Nephron progenitor cell (in vitro differentiated cells): ENCODE measurements around the gene SPATA33.

Experiments
- DNase-seq: peaks from one replicate; pipeline ENCODE4 v3.0.0; 2021
- H3K27ac Mint-ChIP-seq: 2 replicates; pipeline ENCODE4 v1.8.0; 2021; ENCODE audit warnings: mild to moderate bottlenecking, moderate library complexity, mixed read lengths
- H3K27me3 Mint-ChIP-seq: 2 replicates; pipeline ENCODE4 v1.8.0; 2021; ENCODE audit warnings: mild to moderate bottlenecking, low read depth, mixed read lengths; ENCODE audit not compliant: poor library complexity
- H3K36me3 Mint-ChIP-seq: 2 replicates; pipeline ENCODE4 v1.8.0; 2021; ENCODE audit warnings: low read depth, mixed read lengths
- H3K4me1 Mint-ChIP-seq: 2 replicates; pipeline ENCODE4 v1.8.0; 2021; ENCODE audit warnings: mixed read lengths
- H3K4me3 Mint-ChIP-seq: 2 replicates; pipeline ENCODE4 v1.8.0; 2021; ENCODE audit warnings: mild to moderate bottlenecking, moderate library complexity, mixed read lengths
- H3K9me3 Mint-ChIP-seq: 2 replicates; pipeline ENCODE4 v1.8.0; 2021; ENCODE audit warnings: mild to moderate bottlenecking, moderate library complexity, mixed read lengths
- CTCF ChIP-seq: fragments of 200-600 bp; sonication (generic); IDR thresholded peaks from 2 replicates; pipeline ENCODE4 v1.5.0; 2021; ENCODE audit warnings: antibody characterized with exemption

The SPATA33 gene

GRCh38 chr16:89618109-89618998 is 39.3 kb upstream of the SPATA33 start:
- DNase-seq, result no peak
- no peak for TF ChIP-seq CTCF
- Mint-ChIP-seq H3K9me3 (no peaks in the 10 kb centered on the region), H3K4me3 (no peak overlapping the region), H3K27ac (no peak overlapping the region), H3K4me1 (peaks cover 53% of the 10 kb centered on the region), H3K27me3 (peaks cover 21% of the 10 kb centered on the region), H3K36me3 (no peaks in the 10 kb centered on the region)

DNA sequence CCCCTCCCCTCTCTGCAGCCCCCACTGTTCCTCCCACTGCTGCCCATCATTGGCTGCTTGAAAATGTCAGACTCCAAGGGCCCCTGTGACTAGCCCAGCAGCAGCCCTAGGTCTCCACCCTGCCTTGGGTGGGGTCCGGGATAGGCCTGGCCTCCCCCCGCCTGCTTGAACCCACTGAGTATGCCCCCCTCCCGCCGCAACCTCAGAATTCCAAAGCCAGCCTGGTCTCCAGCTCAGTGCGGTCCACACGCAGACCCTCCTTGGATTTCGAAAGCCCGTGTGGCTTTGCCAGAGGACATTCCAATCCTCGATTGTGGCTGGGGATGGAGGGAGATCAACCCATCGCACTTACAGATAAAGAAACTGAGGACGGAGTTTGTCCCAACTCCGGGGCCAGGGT is 37.8 kb upstream of the SPATA33 start:
- TF ChIP-seq CTCF, result no peak
- peaks cover 64% of the 10 kb centered on the region for H3K4me1 Mint-ChIP-seq
- no peaks in the 10 kb centered on the region for H3K36me3 Mint-ChIP-seq
- H3K4me3 Mint-ChIP-seq, result no peak overlapping the region
- H3K9me3 Mint-ChIP-seq, result no peaks in the 10 kb centered on the region
- peaks cover 36% of the 10 kb centered on the region for H3K27me3 Mint-ChIP-seq
- no peak overlapping the region for H3K27ac Mint-ChIP-seq
- DNase-seq, result no peak

GRCh38 chr16:89620406-89620841 is 37.2 kb upstream of the SPATA33 start:
- Mint-ChIP-seq H3K27me3 (peaks cover 40% of the 10 kb centered on the region), H3K9me3 (no peaks in the 10 kb centered on the region), H3K4me1 (peaks cover 68% of the 10 kb centered on the region), H3K27ac (no peak overlapping the region), H3K36me3 (no peaks in the 10 kb centered on the region), H3K4me3 (no peak overlapping the region)
- no peak for TF ChIP-seq CTCF
- no peak for DNase-seq

DNA sequence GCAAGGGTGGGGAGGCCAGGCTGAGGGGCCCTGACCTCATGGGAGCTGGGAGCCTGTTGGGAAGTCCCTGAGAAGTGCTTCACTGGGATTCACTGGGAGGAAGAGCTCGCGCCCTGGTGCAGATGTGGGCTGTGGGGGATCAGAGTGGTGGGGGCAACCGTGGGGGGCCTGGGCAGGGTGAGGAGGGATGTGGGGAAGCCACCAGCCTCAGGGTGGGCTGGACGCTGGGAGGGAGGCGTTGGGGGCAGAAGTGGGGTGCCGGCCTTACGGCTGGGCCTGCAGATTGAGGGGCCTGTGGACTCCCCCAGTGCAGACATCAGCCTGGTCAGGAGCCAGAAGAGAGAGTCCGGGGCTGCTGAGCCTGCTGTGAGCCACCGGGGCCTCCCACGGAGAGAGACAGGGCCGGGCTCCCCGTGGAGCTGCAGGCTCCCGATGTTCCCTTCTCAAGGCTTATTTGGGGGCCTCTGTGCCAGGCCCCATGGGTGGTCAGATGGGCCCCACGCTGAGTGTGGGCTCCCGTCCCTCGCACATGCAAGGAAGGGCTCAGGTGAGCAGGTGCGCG is 36.4 kb upstream of the SPATA33 start:
- no peaks in the 10 kb centered on the region for H3K36me3 Mint-ChIP-seq
- peaks cover 46% of the 10 kb centered on the region for H3K27me3 Mint-ChIP-seq
- H3K27ac Mint-ChIP-seq, result no peak overlapping the region
- TF ChIP-seq CTCF, result no peak
- no peak for DNase-seq
- H3K4me1 Mint-ChIP-seq, result peaks cover 70% of the 10 kb centered on the region
- H3K9me3 Mint-ChIP-seq, result no peaks in the 10 kb centered on the region
- no peak overlapping the region for H3K4me3 Mint-ChIP-seq

DNA sequence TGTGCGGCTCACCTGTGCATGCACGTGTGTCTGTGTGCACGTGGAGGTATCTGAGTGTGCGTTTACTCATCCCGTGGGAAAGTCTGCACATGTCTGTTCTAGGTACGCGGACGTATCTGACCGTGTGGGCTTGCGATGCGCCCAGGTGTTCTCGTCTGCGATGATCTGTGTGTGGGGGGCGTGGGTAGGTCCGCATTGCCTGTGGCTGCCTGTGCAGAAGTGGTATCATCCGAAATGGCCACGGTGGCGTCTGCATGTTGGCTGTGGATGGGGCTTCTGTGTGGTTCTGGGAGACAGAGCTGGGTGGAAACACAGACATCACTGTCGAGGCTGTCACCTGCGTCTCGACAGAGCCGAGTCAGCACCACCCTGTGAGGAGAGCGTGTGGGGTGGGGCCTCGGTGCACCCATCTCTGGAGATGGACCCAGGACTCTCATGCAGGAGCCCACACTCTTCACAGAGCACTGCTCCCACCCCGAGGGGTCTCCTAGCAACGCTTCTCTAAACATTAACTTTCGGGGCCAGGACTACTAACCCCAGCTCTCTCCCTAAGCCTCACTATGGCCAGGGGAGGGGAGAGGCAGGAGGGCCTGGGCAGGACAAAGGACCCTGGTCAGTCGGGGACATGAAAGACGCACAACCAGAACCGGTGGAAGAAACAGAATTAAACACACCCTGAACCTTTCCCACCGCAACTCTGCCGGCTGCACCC is 35.8 kb upstream of the SPATA33 start:
- no peak for DNase-seq
- Mint-ChIP-seq H3K9me3 (no peaks in the 10 kb centered on the region), H3K27me3 (peaks cover 51% of the 10 kb centered on the region), H3K36me3 (no peaks in the 10 kb centered on the region), H3K27ac (no peak overlapping the region), H3K4me3 (no peak overlapping the region), H3K4me1 (peaks cover 64% of the 10 kb centered on the region)
- no peak for TF ChIP-seq CTCF
